Activated CD4-positive, alpha-beta memory T cell treated with anti-CD3 and anti-CD28 coated beads for 36 hours (primary cell): ENCODE results near the gene PLA2G4A. TPM values are rescaled to one million over a fixed set of nuclear protein-coding genes. Genes with fewer than 3 reads are reported as not detected.

ENCODE experiments used
- CTCF ChIA-PET: fragments of 350-600 bp; sonication (Branson Sonifier 250); formaldehyde crosslinking; loops from one replicate; lab custom pipeline; 2021; ENCODE audit warnings: antibody characterized with exemption, inconsistent platforms; lab: Charles Lee
- POLR2A ChIA-PET: fragments of 350-600 bp; sonication (Branson Sonifier 250); formaldehyde crosslinking; loops from one replicate; lab custom pipeline; 2021; ENCODE audit warnings: antibody characterized with exemption; lab: Charles Lee
- DNase-seq: peaks from one replicate; pipeline ENCODE4 v3.0.0-alpha.2; 2020
- H3K27ac Mint-ChIP-seq: one replicate; pipeline ENCODE4 v1.8.0; 2021; ENCODE audit warnings: mixed read lengths
- H3K27me3 Mint-ChIP-seq: one replicate; pipeline ENCODE4 v1.8.0; 2021; ENCODE audit warnings: mixed read lengths
- H3K36me3 Mint-ChIP-seq: one replicate; pipeline ENCODE4 v1.8.0; 2021; ENCODE audit warnings: mixed read lengths
- H3K4me1 Mint-ChIP-seq: one replicate; pipeline ENCODE4 v1.8.0; 2021; ENCODE audit warnings: low read depth, mixed read lengths
- H3K4me3 Mint-ChIP-seq: one replicate; pipeline ENCODE4 v1.8.0; 2021; ENCODE audit warnings: mild to moderate bottlenecking, mixed read lengths
- H3K9me3 Mint-ChIP-seq: one replicate; pipeline ENCODE4 v1.8.0; 2021; ENCODE audit warnings: mixed read lengths
- intact Hi-C: fragments of 100-400 bp; cut with micrococcal nuclease; formaldehyde crosslinking; loops from one replicate; pipeline ENCODE4 v1.15.1; 2023
- total RNA-seq, 2 experiments: library from RNA; stranded (reverse); gene quantifications; one replicate each; pipeline ENCODE4 v1.2.3, GENCODE V29; 2021

The PLA2G4A gene
- total RNA-seq, 2 experiments from 2014 or later, result 0.97 to 1.1 TPM

DNA sequence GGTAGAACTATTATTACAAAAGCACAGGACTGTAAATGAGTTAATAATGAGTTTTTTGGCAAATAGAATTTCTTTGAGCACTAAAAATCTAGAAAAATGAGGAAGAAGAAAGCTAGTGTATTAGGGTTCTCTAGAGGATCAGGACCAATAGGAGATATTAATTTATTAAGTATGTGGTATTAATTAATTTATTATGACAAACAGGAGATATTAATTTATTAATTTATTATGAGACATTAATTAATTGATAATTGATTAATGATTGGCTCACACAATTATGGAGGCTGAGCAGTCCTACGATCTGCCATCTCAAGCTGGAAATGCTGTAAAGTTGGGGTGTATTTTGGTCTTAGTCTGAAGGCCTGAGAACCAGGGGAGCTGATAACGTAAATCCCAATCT, 31.2 kb downstream of the PLA2G4A start:
- Mint-ChIP-seq H3K27me3 (no peaks in the 10 kb centered on the region), H3K36me3 (no peaks in the 10 kb centered on the region), H3K27ac (no peak overlapping the region), H3K4me3 (no peak overlapping the region), H3K9me3 (peaks cover 8% of the 10 kb centered on the region), H3K4me1 (no peaks in the 10 kb centered on the region)
- intact Hi-C loops, result no loop called here
- ChIA-PET CTCF (no interaction called here), POLR2A (no interaction called here)
- no peak for DNase-seq

DNA sequence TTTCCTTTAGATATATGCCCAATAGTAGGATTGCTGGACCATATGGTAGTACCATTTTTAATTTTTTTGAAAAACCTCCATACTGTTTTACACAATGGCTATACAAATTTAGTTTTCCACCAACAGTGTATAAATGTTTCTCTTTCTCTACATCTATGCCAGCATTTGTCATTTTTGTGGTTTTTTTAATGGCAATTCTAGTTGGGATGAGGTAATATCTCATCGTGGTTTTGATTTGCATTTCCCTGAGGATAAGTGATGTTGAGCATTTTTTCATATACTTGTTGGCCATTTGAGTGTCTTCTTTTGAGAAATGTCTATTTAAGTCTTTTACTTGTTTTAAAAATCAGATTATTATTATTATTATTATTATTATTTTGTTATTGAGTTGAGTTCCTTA, 35.5 kb downstream of the PLA2G4A start:
- POLR2A ChIA-PET, result no interaction called here
- CTCF ChIA-PET, result no interaction called here
- Mint-ChIP-seq H3K27ac (no peak overlapping the region), H3K36me3 (no peaks in the 10 kb centered on the region), H3K27me3 (no peaks in the 10 kb centered on the region), H3K9me3 (no peaks in the 10 kb centered on the region), H3K4me1 (peaks cover 9% of the 10 kb centered on the region), H3K4me3 (no peak overlapping the region)
- no peak for DNase-seq
- intact Hi-C loops, result no loop called here

DNA sequence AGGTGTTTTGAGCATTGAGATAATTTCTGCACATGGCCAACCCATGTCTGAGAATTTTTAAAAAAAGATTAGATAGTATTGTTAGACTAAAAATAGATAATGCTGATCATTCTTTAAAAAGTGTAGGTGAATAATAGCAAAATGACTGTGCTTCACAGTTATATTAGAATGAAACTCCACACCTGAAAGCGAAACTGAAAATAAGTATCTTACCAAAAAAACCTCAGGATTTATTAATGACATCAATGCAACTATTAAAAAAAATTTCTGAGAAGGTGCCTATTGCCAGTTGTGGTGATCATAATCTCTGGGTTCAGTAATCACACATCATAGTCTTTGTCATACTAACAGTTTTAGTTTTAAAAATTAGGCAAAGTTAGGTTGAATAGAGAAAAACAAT, 36.5 kb downstream of the PLA2G4A start:
- Mint-ChIP-seq H3K4me3 (no peak overlapping the region), H3K27me3 (no peaks in the 10 kb centered on the region), H3K4me1 (peaks cover 9% of the 10 kb centered on the region), H3K36me3 (no peaks in the 10 kb centered on the region), H3K27ac (no peak overlapping the region), H3K9me3 (no peaks in the 10 kb centered on the region)
- no peak for DNase-seq
- ChIA-PET POLR2A (no interaction called here), CTCF (no interaction called here)
- intact Hi-C loops, result no loop called here

DNA sequence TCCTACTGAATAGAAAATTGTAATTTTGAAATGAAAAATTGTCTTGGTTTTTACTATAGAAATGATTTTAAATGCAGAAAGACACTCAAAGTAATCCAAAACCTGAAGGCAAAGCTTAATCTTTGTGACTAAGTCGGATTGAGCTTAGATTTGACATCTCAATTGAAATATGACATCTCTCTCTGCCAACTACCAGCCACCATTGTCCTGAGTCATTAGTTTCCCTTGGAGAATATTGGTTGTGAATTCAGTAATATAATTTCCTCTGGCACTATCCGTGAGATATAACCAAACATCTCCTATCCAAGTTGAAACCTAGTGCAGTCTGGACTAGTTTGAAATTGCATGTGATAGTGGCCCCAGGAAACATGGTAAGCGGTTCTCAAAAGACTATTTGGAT, 37.1 kb downstream of the PLA2G4A start:
- no peak overlapping the region for H3K27ac Mint-ChIP-seq
- no peaks in the 10 kb centered on the region for H3K27me3 Mint-ChIP-seq
- no peak overlapping the region for H3K4me3 Mint-ChIP-seq
- H3K36me3 Mint-ChIP-seq, result no peaks in the 10 kb centered on the region
- ChIA-PET POLR2A (no interaction called here), CTCF (no interaction called here)
- H3K9me3 Mint-ChIP-seq, result no peaks in the 10 kb centered on the region
- DNase-seq, result no peak
- intact Hi-C loops, result no loop called here
- H3K4me1 Mint-ChIP-seq, result peaks cover 9% of the 10 kb centered on the region

DNA sequence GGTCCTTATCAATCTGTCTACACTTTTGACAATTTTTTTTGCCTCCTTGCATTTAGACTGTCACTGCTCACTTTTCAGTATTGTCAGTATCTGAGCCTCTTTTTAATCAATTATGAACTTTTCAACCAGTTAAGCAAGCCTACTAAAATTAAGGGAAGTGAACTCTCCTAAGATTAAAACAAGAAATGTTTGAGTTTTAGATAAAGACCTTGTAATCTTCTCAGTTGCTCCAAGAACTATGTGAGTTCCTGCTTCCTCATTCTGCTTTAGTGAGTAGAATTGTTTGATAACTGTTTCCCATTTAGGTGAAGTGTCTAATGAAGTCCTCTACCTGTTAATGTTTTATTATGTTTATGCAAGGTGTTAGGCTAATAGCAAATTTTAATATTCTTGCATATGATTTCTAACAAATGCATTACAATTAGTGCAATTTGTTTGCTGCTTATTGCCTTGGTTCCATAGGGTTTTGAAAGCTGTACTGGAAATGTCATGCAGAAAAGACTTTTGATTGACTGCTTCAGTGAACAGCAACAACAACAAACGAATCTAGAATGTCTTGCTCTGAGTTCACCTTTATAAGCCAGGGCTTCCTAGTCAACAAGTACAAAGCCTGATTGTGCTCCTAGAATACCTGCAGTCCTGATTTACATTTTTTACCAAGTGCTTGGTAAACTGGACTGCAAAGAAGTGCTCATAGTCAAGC, 40.9 kb downstream of the PLA2G4A start:
- POLR2A ChIA-PET, result no interaction called here
- Mint-ChIP-seq H3K4me3 (no peak overlapping the region), H3K27me3 (no peaks in the 10 kb centered on the region), H3K27ac (no peak overlapping the region), H3K4me1 (peaks cover 9% of the 10 kb centered on the region), H3K9me3 (no peaks in the 10 kb centered on the region), H3K36me3 (no peaks in the 10 kb centered on the region)
- DNase-seq, result no peak
- intact Hi-C loops, result no loop called here
- CTCF ChIA-PET, result no interaction called here

DNA sequence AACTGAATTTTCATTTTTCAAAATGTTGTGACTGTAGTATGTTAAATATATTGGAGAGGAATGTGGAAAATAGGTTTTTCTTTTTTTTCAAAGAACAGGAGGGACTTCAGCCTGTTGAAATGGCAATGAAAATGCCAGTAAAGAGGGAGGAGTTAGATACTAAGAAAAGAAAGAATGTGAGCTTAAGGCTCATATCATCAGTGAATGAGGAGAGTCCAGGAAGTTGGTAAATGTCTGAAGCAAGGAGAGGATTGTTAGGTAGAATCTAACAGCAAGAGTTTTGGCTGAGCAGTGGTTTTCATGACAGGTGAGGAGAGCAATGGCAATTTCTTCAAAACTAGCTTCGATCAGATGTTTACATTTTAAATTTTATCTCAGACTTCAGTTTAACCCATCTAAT, 43.0 kb downstream of the PLA2G4A start:
- H3K4me1 Mint-ChIP-seq, result peaks cover 3% of the 10 kb centered on the region
- intact Hi-C loops, result no loop called here
- POLR2A ChIA-PET, result no interaction called here
- CTCF ChIA-PET, result no interaction called here
- no peaks in the 10 kb centered on the region for H3K36me3 Mint-ChIP-seq
- no peaks in the 10 kb centered on the region for H3K9me3 Mint-ChIP-seq
- H3K27me3 Mint-ChIP-seq, result no peaks in the 10 kb centered on the region
- DNase-seq, result no peak
- no peak overlapping the region for H3K27ac Mint-ChIP-seq
- H3K4me3 Mint-ChIP-seq, result no peak overlapping the region

DNA sequence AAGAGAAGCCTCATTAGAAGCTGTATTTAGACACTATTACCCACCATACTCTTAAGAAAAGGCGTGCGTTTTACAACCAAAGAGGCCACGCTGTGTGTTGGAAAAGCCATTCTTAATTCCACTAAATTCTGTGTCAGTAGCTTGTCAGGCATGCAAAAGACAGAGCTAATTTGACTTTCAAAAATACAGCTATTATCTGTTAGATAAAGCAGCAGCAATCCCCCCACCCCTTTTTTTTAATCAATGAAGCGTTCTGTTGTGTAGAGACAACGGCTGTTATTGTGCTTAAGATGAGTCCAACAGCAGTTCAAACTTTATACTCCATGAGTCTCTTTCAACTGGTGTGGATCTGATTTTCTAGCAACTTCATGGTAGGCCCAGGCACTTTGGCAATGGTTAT, 43.5 kb downstream of the PLA2G4A start:
- ChIA-PET CTCF (no interaction called here), POLR2A (no interaction called here)
- no peak for DNase-seq
- H3K27ac Mint-ChIP-seq, result no peak overlapping the region
- H3K4me3 Mint-ChIP-seq, result no peak overlapping the region
- intact Hi-C loops, result no loop called here
- H3K4me1 Mint-ChIP-seq, result no peaks in the 10 kb centered on the region
- H3K36me3 Mint-ChIP-seq, result no peaks in the 10 kb centered on the region
- H3K9me3 Mint-ChIP-seq, result no peaks in the 10 kb centered on the region
- H3K27me3 Mint-ChIP-seq, result no peaks in the 10 kb centered on the region

DNA sequence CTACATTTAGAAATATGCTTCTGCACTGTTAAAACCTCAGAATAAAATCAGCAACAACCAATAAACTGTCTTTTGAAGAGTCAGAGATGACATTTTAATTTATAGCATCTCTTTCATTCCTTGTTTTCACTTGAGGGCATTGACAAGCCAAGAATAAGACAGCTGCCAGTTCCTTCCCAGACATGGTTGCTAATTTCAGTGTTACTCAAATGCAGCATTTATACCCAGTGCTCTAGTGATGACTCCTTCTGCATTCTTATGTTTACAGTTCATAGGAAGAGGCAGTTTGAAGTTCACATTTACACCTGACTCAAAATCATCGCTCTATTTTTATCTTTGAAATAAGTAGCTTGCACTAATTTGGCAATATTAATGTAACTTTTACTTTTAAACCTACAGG, 44.9 kb downstream of the PLA2G4A start:
- Mint-ChIP-seq H3K27me3 (no peaks in the 10 kb centered on the region), H3K9me3 (no peaks in the 10 kb centered on the region), H3K4me1 (no peaks in the 10 kb centered on the region), H3K4me3 (no peak overlapping the region), H3K27ac (no peak overlapping the region), H3K36me3 (no peaks in the 10 kb centered on the region)
- POLR2A ChIA-PET, result no interaction called here
- intact Hi-C loops, result no loop called here
- no peak for DNase-seq
- CTCF ChIA-PET, result no interaction called here

DNA sequence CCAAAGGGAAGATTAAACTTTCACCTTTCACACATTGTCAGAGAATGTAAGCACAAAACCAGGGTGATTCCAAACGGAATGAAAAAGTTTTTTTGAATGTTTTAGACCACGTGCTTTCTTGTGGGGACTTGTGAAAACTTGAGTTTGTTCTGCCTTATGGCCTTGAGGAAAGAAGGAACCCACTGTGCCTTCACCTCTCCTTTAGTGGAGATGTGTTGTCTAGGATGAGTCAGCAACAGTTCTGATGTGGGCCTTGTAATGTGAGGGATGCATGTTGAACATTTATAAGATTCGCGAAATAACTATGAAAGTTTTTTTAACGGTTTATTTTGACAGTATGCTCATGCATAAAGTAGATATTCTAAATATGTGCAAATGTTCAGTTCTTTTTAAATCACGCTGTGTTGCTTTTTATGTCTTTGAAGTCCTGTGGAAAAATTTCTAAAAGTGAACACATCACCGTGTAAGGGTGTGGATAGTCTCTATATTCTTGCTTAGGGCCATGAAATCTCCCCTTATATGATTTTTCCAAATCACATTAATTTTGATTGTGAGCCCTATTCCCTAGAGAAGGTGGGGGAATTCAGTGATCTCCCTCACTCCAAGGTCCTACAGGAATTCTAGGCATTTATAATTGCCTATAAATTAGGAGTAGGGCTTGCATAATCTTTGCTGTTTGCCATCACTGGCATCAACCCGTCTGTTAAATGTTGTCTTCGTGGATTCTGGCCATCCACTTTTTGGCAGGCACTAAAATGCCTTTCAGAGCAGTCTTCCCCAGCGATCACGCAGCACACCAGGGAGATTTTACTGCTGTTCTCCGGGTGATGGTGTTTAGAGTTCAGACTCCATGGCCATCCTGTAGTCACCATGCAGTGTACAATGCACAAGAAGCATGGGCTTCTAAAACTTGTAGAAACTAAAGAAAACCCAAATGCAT, 47.4 kb downstream of the PLA2G4A start:
- H3K27me3 Mint-ChIP-seq, result no peaks in the 10 kb centered on the region
- H3K4me3 Mint-ChIP-seq, result no peak overlapping the region
- ChIA-PET CTCF (no interaction called here), POLR2A (no interaction called here)
- H3K27ac Mint-ChIP-seq, result no peak overlapping the region
- DNase-seq, result no peak
- H3K36me3 Mint-ChIP-seq, result no peaks in the 10 kb centered on the region
- no peaks in the 10 kb centered on the region for H3K4me1 Mint-ChIP-seq
- intact Hi-C loops, result no loop called here
- H3K9me3 Mint-ChIP-seq, result no peaks in the 10 kb centered on the region

DNA sequence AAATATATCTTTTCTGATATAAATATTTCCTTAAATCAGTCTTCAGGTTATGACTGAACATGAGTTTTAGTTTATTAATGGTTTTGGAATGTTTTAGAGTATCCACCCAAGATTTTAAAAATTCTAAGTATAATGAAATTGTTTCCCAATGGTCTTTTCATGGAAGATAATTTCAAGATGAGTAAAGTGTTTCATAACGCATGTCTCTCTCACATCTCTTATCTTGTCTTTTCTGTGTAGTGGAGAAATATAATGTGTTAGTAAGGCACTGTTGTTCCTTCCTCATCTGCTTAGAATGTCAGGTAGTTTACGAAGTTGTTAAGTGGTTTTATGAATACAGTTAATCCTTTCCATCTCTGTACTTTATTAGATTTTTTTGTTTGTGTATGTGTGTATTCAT, 49.6 kb downstream of the PLA2G4A start:
- ChIA-PET POLR2A (no interaction called here), CTCF (no interaction called here)
- H3K36me3 Mint-ChIP-seq, result no peaks in the 10 kb centered on the region
- H3K9me3 Mint-ChIP-seq, result no peaks in the 10 kb centered on the region
- no peaks in the 10 kb centered on the region for H3K4me1 Mint-ChIP-seq
- no peak for DNase-seq
- intact Hi-C loops, result no loop called here
- no peaks in the 10 kb centered on the region for H3K27me3 Mint-ChIP-seq
- H3K27ac Mint-ChIP-seq, result no peak overlapping the region
- H3K4me3 Mint-ChIP-seq, result no peak overlapping the region

DNA sequence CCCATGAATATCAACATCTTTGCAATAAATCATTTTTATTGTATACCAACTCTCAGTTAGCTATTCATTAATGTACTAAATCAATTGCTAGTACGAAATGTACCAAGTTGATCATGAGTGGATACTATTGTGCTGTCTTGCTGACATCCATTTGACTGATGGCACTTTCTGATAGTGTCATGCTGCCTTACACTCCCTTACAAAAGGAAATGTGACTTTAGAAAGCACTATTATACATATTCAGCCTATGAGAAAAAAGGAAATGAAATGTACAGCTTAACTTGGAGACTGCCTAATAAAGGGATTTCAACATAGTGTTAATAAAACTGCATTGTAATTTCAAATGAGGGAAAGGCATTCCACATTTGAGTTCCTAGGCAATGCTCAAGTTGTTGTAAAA, 52.2 kb downstream of the PLA2G4A start:
- POLR2A ChIA-PET, result no interaction called here
- Mint-ChIP-seq H3K27ac (no peak overlapping the region), H3K27me3 (no peaks in the 10 kb centered on the region), H3K4me3 (no peak overlapping the region), H3K4me1 (no peaks in the 10 kb centered on the region), H3K9me3 (no peaks in the 10 kb centered on the region), H3K36me3 (no peaks in the 10 kb centered on the region)
- no peak for DNase-seq
- CTCF ChIA-PET, result no interaction called here
- intact Hi-C loops, result no loop called here

DNA sequence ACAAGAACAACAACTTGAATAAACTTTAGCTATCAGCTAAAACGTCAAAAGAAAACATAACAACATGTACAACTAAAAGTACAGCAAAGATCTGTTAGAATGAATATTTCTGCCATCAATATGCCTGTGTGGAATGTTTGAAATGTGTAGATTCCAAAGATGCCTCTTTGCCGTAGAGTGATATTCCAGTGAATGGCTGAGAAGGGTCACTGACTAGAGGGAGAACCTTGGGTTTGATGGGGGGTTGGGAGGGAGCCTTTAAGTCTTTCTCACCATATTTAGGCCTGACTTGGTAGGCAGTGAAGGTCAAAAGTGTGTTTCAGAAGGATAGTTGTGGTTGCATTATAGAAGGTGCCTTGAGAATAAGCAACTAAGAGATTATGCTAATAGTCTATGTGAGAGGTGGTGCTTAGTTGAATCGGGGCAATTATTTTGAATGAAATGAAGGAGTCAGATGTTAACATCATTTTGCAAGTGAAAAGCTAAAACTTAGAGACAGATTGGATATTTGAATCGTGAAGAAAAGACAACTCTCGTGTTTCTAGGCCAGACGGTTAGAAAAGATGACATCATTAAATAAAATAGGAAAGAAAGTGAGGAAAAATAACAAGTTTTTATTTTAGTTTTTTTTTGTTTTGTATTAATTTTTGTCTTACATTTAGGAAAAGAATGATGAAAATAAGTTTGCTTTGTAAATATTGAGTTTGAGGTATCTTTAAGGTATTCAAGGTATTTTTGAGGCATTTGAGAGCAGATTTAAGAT, 53.8 kb downstream of the PLA2G4A start:
- H3K27ac Mint-ChIP-seq, result no peak overlapping the region
- no peaks in the 10 kb centered on the region for H3K36me3 Mint-ChIP-seq
- DNase-seq, result no peak
- intact Hi-C loops, result no loop called here
- H3K27me3 Mint-ChIP-seq, result no peaks in the 10 kb centered on the region
- H3K4me3 Mint-ChIP-seq, result no peak overlapping the region
- no peaks in the 10 kb centered on the region for H3K9me3 Mint-ChIP-seq
- ChIA-PET POLR2A (no interaction called here), CTCF (no interaction called here)
- H3K4me1 Mint-ChIP-seq, result no peaks in the 10 kb centered on the region
